Keratinocyte (primary cell): ENCODE measurements around the gene FXYD6. TPM values are rescaled to one million over a fixed set of nuclear protein-coding genes. Genes with fewer than 3 reads are reported as not detected.
A peak's percentile ranks its signal among the peaks of the same experiment; 100 is the strongest.

Experiments used
- DNase-seq: peaks from one replicate; pipeline ENCODE4 v3.0.0-alpha.2; 2011; ENCODE audit warnings: low read depth, missing footprints, low spot score
- FAIRE-seq: peaks from 2 replicates; lab custom pipeline; 2011; peaks lifted over from hg19 to GRCh38; lab: Jason Lieb, UNC
- H2AFZ ChIP-seq: 2 replicates; pipeline ENCODE4 v1.6.0; 2012; ENCODE audit warnings: low read length, control low read depth, inconsistent platforms; ENCODE audit not compliant: control insufficient read depth
- H3K27ac ChIP-seq: 2 replicates; pipeline ENCODE4 v1.5.1; 2011; ENCODE audit warnings: low read length; ENCODE audit not compliant: control insufficient read depth, insufficient read depth
- H3K27me3 ChIP-seq: 3 replicates; pipeline ENCODE4 v1.6.0; 2011; ENCODE audit warnings: low read length; ENCODE audit not compliant: control insufficient read depth, insufficient read depth; ENCODE audit errors: extremely low read depth
- H3K36me3 ChIP-seq, 2 experiments: 2 replicates in 1 of 2; 3 replicates in 1 of 2; pipeline ENCODE4 v1.5.1; 2011; ENCODE audit warnings: low read length in 2 of 2, mild to moderate bottlenecking in 1 of 2; ENCODE audit not compliant: control insufficient read depth in 2 of 2, insufficient read depth in 2 of 2; ENCODE audit errors: extremely low read depth in 1 of 2
- H3K4me1 ChIP-seq: 3 replicates; pipeline ENCODE4 v1.5.1; 2011; ENCODE audit warnings: low read length; ENCODE audit not compliant: control insufficient read depth, insufficient read depth; ENCODE audit errors: extremely low read depth
- H3K4me2 ChIP-seq: 3 replicates; pipeline ENCODE4 v1.6.0; 2011; ENCODE audit warnings: low read depth, low read length; ENCODE audit not compliant: control insufficient read depth, insufficient read depth; ENCODE audit errors: extremely low read depth
- H3K4me3 ChIP-seq, 3 experiments: fragments of 200-600 bp in 1 of 3; sonication (generic) in 1 of 3; 2 replicates in 2 of 3; 3 replicates in 1 of 3; pipeline ENCODE4 v1.5.1; 2011 to 2016; ENCODE audit warnings: low read length in 3 of 3, mild to moderate bottlenecking in 3 of 3, control low read depth in 2 of 3, inconsistent platforms in 1 of 3, low read depth in 1 of 3, mixed read lengths in 1 of 3, mixed run types in 1 of 3, moderate library complexity in 1 of 3; ENCODE audit not compliant: control insufficient read depth in 2 of 3, insufficient read depth in 2 of 3; ENCODE audit errors: extremely low read depth in 1 of 3
- H3K79me2 ChIP-seq: 2 replicates; pipeline ENCODE4 v1.6.0; 2012; ENCODE audit warnings: low read length; ENCODE audit not compliant: control insufficient read depth, insufficient read depth
- H3K9ac ChIP-seq: 3 replicates; pipeline ENCODE4 v1.6.0; 2011; ENCODE audit warnings: low read length; ENCODE audit not compliant: control insufficient read depth, insufficient read depth; ENCODE audit errors: extremely low read depth
- H3K9me1 ChIP-seq: 3 replicates; pipeline ENCODE4 v1.6.0; 2011; ENCODE audit warnings: low read length; ENCODE audit not compliant: control insufficient read depth, insufficient read depth; ENCODE audit errors: extremely low read depth
- H3K9me3 ChIP-seq: 2 replicates; pipeline ENCODE4 v1.5.1; 2012; ENCODE audit warnings: low read depth, low read length; ENCODE audit not compliant: control insufficient read depth
- H4K20me1 ChIP-seq: 3 replicates; pipeline ENCODE4 v1.6.0; 2011; ENCODE audit warnings: low read length; ENCODE audit not compliant: control insufficient read depth, insufficient read depth; ENCODE audit errors: extremely low read depth
- CTCF ChIP-seq, 3 experiments: IDR thresholded peaks in 1 of 3; conservative IDR thresholded peaks in 1 of 3; optimal IDR thresholded peaks in 1 of 3; 2 replicates in 2 of 3; 3 replicates in 1 of 3; pipeline versions ENCODE3 to v1.5.1; 2011; ENCODE audit warnings: low read length in 3 of 3, mild to moderate bottlenecking in 3 of 3, moderate library complexity in 2 of 3, control low read depth in 1 of 3, inconsistent platforms in 1 of 3; ENCODE audit not compliant: insufficient read depth in 2 of 3; ENCODE audit errors: extremely low read depth in 1 of 3
- EZH2 ChIP-seq: IDR thresholded peaks from one replicate; pipeline ENCODE4 v1.6.1; 2012; ENCODE audit warnings: inconsistent platforms, mild to moderate bottlenecking, low read length, moderate library complexity
- dilution Hi-C: fragments of 300-500 bp; cut with MboI; formaldehyde crosslinking; loops from one replicate; pipeline ENCODE4 v1.7.0; 2020; ENCODE audit warnings: low sequenced_read_pairs; ENCODE audit not compliant: extremely low pct_ligation_motif_present
- polyA plus RNA-seq, 5 experiments: library from polyadenylated mRNA; depleted of rRNA in 3 of 5; stranded (reverse) in 3 of 5; stranded (forward) in 1 of 5; unstranded in 1 of 5; fragments of >200 nt; gene quantifications; 1 replicate in 1 of 5; 2 replicates in 3 of 5; 3 replicates in 1 of 5; pipeline versions ENCODE4 v1.2.1 to v1.2.3, GENCODE V29; 2011 to 2012; ENCODE audit warnings: missing spikeins in 2 of 5, low read depth in 1 of 5, low replicate concordance in 1 of 5

The FXYD6 gene
- polyA plus RNA-seq, 1 donor (not counting 4 experiments of a cell fraction or from before 2014, with no cell fraction given): not detected

- dilution Hi-C loops: loop anchor here (25.0 kb wide), 1 partner anchor 382 kb away; no protein-coding TSS in a partner anchor
- Histone ChIP-seq H3K27ac (peak overlapping the region; percentile 61), H2AFZ (no peak overlapping the region), H3K27me3 (no peaks in the 10 kb centered on the region), H4K20me1 (no peaks in the 10 kb centered on the region), H3K9me3 (no peaks in the 10 kb centered on the region), H3K4me1 (peaks cover 20% of the 10 kb centered on the region), H3K9me1 (no peaks in the 10 kb centered on the region), H3K36me3 (no peaks in the 10 kb centered on the region), H3K4me3 (no peak overlapping the region), H3K79me2 (no peaks in the 10 kb centered on the region), H3K9ac (no peak overlapping the region), H3K4me2 (no peak overlapping the region)
- FAIRE-seq (no peak), DNase-seq (no peak)
- TF ChIP-seq EZH2: no peak
- peak; percentile 56 to 67 (median 62) for TF ChIP-seq CTCF (optimal IDR thresholded peaks at IDR 0.05 in 1 of 3, IDR thresholded peaks at IDR 0.05 in 1 of 3, conservative IDR thresholded peaks at IDR 0.05 in 1 of 3; ENCODE audit: extremely low read depth in 1 of 3, insufficient read depth in 2 of 3, low read length in 3 of 3)
Observed at GRCh38 chr11:117819096-117820040, 57.1 kb downstream of the FXYD6 start.

- Histone ChIP-seq H3K36me3 (no peaks in the 10 kb centered on the region), H3K4me1 (peaks cover 14% of the 10 kb centered on the region), H3K4me2 (peak overlapping the region; percentile 48), H2AFZ (no peak overlapping the region), H3K27ac (peak overlapping the region; percentile 61), H3K9ac (peak overlapping the region; percentile 26), H3K9me3 (no peaks in the 10 kb centered on the region), H3K27me3 (no peaks in the 10 kb centered on the region), H4K20me1 (no peaks in the 10 kb centered on the region), H3K9me1 (no peaks in the 10 kb centered on the region), H3K79me2 (no peaks in the 10 kb centered on the region), H3K4me3 (no peak overlapping the region)
- TF ChIP-seq EZH2 (no peak), CTCF (optimal IDR thresholded peaks at IDR 0.05 in 1 of 3, IDR thresholded peaks at IDR 0.05 in 1 of 3, conservative IDR thresholded peaks at IDR 0.05 in 1 of 3; ENCODE audit: extremely low read depth in 1 of 3, insufficient read depth in 2 of 3, low read length in 3 of 3) (no peak)
- dilution Hi-C loops: loop anchor here (25.0 kb wide), 1 partner anchor 381 kb away; no protein-coding TSS in a partner anchor
- FAIRE-seq (no peak), DNase-seq (no peak)
Observed at GRCh38 chr11:117818041-117818873, 58.2 kb downstream of the FXYD6 start.
